ENCODE data around the gene PEX14.

Gene PEX14

DNA sequence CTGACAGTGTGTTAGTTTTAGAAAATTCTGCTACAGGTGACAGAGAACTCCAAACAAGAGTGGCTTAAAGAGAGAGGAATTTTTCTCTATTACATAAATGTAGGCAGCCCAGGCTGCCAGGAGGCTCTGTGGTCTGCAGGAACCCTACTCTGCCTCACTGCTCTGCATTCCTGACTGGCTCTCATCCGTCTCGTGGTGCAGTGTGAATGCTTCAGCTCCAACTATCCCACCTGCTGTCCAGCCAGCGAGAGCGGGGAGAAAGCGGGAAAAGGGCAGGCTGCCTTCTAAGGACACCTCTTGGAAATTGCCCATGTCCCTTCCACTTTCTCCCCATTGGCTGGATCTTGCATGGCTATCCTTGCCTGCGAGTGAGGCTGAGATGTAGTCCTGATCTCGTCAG is 131.3 kb downstream of the PEX14 start:
- H3K4me3 ChIP-seq (ENCODE audit: low read length), result no peak overlapping the region
- no peak for DNase-seq (ENCODE audit: low read depth, low spot score)

GRCh38 chr1:10607228-10607627 is 132.5 kb downstream of the PEX14 start:
- no peak overlapping the region for H3K4me3 ChIP-seq (ENCODE audit: low read length)
- DNase-seq (ENCODE audit: low read depth, low spot score), result no peak

- DNase-seq (ENCODE audit: low read depth, low spot score), result no peak
- H3K4me3 ChIP-seq (ENCODE audit: low read length), result no peak overlapping the region
Observed at GRCh38 chr1:10608690-10609089, 133.9 kb downstream of the PEX14 start.

- H3K4me3 ChIP-seq (ENCODE audit: low read length), result no peak overlapping the region
- DNase-seq (ENCODE audit: low read depth, low spot score), result no peak
Observed at GRCh38 chr1:10610901-10611600, 136.3 kb downstream of the PEX14 start.

DNA sequence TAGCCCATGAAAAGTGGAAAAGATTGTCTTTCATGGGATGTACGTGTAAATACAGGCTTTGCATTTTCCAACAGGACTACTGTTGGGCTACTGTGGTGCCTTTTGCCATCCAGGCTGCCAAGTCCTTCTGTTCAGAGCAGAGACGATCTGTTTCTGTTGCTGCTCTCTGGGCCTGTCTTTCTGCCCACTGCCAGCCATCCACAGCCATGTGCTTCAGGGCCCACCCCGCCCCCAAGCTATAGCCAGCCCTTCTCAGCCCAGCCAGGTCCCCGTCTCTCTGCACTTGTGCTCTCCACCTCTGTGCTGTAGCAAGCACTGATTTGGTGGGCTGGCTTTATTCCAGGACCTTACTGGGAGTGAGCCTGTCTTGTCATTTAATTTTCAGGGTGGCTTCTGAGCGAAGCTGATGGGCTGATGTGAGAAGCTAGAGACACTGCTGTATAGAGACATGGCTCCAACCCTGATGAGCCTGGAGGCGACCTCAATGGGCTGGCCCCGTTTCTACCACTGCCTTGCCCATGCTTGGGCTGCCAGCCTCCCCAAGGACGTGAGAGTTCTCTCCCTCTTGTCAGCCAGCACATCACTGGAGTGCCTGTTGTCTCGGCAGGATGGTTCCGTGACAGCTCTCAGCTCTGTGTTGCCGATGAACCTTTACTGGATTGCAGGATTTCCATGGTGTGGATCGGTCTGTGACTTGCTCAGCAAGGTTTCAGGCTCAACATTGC is 137.8 kb downstream of the PEX14 start:
- no peak overlapping the region for H3K4me3 ChIP-seq (ENCODE audit: low read length)
- DNase-seq (ENCODE audit: low read depth, low spot score), result no peak

- no peak for DNase-seq (ENCODE audit: low read depth, low spot score)
- no peak overlapping the region for H3K4me3 ChIP-seq (ENCODE audit: low read length)
Observed at GRCh38 chr1:10613340-10613739, 138.6 kb downstream of the PEX14 start.

GRCh38 chr1:10613861-10614260 is 139.1 kb downstream of the PEX14 start:
- no peak overlapping the region for H3K4me3 ChIP-seq (ENCODE audit: low read length)

GRCh38 chr1:10614377-10615225 is 139.9 kb downstream of the PEX14 start:
- no peak for DNase-seq (ENCODE audit: low read depth, low spot score)
- H3K4me3 ChIP-seq (ENCODE audit: low read length), result no peak overlapping the region

More at GRCh38 chr1:10613861-10614260, 139.1 kb downstream of the PEX14 start:
- DNase-seq (ENCODE audit: low read depth, low spot score), result no peak

DNA sequence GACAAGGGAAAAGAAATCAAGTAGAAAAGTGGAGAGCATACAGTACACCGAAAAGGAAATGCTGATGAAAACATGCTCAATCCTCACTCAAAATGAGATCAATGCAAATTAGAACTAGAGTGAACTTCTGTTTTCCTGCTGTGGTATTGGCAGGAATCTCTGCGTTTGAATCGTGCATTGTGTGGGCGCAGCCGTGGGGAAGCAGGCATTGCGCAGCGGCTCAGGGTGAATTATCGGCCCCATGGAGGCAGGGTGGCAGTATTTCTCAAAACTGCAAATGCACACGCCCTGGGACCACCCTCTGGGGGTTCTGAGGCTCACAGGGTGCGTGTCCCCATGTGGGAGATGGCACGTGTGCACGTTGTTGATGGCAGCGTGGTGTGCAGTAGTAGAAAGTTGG is 140.6 kb downstream of the PEX14 start:
- no peak overlapping the region for H3K4me3 ChIP-seq (ENCODE audit: low read length)
- no peak for DNase-seq (ENCODE audit: low read depth, low spot score)

DNA sequence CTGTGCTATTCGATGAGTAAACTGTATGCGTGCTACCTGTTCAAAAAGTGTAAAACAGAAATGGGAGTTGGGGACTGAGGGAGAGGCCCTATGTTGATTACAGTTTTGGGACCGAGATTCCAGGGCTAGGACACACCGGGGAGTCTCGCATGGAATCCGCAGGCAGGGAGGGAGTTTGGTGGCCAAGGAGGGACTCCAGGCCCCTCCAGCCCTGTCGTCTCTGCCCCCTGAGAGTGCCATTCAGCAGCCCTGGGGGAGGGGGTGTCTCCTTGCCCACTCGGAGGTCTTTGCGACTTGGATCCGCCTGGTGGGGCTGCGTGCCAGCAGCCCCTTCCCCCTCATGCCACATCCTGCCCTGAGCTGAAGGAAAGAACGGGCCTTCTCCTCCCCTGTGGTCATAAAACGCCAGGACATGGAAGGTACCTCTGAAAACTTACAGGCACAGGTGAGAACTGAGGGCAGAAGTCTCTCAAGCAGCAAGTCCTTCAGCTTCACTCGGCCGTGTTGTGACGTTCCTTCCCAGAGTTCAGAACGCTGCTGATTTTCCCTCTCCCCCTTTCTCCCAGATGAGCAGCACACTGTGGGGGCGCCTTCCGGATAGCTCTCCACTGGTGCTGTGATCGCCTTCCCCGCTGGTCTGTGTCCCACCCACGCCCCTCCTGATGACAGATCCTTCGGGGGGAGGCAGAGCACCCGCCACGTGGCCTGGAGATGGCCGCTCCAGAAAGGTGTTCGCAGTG is 141.4 kb downstream of the PEX14 start:
- no peak for DNase-seq (ENCODE audit: low read depth, low spot score)
- H3K4me3 ChIP-seq (ENCODE audit: low read length), result no peak overlapping the region

DNA sequence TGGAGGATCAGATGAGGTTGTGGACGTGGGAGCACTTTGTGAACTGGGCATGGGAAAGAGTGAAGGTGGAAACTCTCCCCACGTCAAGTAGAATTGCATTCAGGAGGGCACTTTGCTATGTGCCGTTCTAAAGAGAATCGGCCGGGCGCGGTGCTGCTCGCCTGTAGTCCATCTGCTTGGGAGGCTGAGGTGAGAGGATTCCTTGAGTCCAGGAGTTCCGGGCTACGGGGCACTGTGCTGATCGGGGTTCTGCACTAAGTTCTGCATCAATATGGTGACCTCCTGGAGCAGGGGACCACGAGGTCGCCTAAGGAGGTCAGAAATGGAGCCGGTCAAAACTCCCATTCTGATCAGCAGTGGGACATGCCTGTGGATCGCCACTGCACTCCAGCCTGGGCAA is 141.9 kb downstream of the PEX14 start:
- H3K4me3 ChIP-seq (ENCODE audit: low read length), result no peak overlapping the region
- no peak for DNase-seq (ENCODE audit: low read depth, low spot score)

GRCh38 chr1:10617318-10617717 is 142.6 kb downstream of the PEX14 start:
- DNase-seq (ENCODE audit: low read depth, low spot score), result no peak
- no peak overlapping the region for H3K4me3 ChIP-seq (ENCODE audit: low read length)

DNA sequence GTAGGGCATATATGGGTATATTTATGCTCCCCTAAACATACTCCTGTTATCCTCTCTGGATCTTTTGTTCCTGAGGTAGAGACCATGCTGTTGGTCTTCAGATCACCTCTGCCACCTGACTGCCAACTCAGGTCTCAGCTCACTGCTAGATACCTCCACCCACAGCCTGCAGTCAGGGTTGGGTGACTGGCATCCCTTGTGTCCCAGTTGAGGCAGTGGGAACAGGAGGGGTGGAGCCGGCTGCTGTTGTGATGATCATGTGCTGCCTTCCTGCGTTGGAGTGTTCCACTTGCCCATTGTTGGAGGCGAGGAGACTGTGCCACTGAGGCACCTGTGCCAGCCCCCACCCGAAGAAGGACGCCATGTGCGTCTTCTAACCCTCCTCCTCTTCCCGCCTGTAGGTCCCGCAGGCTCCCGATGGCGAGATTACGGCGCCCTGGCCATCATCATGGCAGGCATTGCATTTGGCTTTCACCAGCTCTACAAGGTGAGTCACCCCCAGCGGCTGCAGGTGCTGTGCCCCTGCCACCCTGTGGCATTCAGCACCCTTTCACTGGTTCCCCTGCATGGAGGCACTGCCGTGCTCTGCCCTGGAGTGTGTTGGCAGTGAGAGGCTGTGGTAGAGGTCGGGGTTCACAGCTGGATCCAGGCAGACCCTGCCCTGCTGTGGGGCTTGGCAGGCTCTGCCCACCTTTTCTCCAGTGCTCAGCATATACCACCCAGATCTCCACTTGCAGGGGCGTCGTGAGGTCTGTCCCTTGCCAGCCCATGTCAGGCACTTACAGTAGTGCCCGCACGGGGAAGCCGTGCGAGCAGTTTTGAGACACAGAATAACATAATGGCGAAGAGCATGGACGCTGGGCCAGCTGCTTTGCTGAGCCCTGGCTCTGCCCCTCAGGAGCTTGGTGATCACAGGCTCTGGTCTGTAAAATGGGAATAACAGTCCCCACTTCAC is 143.5 kb downstream of the PEX14 start:
- DNase-seq (ENCODE audit: low read depth, low spot score), result no peak
- no peak overlapping the region for H3K4me3 ChIP-seq (ENCODE audit: low read length)

DNA sequence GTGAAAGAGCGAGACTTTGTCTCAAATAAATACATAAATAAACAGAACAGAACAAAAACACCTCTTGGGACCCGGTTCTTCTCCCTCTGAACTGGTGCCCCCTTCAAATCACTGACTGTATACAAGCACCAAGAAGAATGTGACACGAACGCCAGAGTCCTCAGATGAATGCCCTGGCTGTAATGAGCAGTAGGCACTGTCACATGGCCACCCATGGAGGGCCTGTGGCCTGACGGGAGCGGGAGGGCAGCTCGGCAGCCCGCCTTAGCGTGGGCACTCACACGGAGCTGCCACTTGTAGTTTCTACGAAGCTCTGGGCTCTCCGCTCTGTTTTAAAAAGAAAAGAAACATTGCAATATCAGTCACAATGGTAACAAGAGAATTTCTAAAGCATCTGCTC is 146.0 kb downstream of the PEX14 start:
- DNase-seq (ENCODE audit: low read depth, low spot score), result no peak
- no peak overlapping the region for H3K4me3 ChIP-seq (ENCODE audit: low read length)

DNA sequence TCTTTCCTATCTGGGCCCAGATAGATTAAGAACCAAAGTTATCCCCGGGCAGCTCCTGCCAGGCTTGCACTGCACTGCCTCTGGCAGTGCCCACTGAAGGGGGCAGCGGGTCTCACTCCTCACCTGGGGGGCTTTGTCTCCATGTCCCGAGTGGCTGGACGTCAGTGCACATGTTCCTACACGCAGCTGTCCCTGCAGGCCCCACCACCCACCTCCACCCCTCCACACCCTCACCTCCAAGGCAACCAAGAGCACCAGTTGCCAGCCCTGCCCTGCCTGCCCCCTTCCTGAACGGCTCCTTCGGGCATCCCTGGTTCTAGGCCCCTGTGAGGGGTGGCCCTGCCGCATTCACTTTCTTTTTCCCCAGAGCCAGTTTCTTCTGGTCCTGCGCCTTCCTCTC is 147.2 kb downstream of the PEX14 start:
- DNase-seq (ENCODE audit: low read depth, low spot score), result no peak
- no peak overlapping the region for H3K4me3 ChIP-seq (ENCODE audit: low read length)

- no peak overlapping the region for H3K4me3 ChIP-seq (ENCODE audit: low read length)
- DNase-seq (ENCODE audit: low read depth, low spot score), result no peak
Observed at GRCh38 chr1:10622910-10623685, 148.3 kb downstream of the PEX14 start.

GRCh38 chr1:10623686-10624145 is 149.0 kb downstream of the PEX14 start:
- no peak overlapping the region for H3K4me3 ChIP-seq (ENCODE audit: low read length)
- no peak for DNase-seq (ENCODE audit: low read depth, low spot score)
